Activated CD8-positive, alpha-beta memory T cell treated with anti-CD3 and anti-CD28 coated beads, Interleukin-2, amount 50 U/mL, for 24 hours (primary cell): ENCODE data around the gene ZMYM5.
"Not testable (repeated sequence)": the region's sequence is repeated elsewhere in the genome, so short reads cannot be mapped to it uniquely, and the experiment has no call there.

Experiments used
- DNase-seq: peaks from one replicate; pipeline ENCODE4 v3.0.0-alpha.2; 2020; ENCODE audit errors: extremely low read depth

The ZMYM5 gene

GRCh38 chr13:19822673-19823072 is 40.8 kb downstream of the ZMYM5 start:
- no peak for DNase-seq

GRCh38 chr13:19818223-19818842 is 45.1 kb downstream of the ZMYM5 start:
- no peak for DNase-seq

- no peak for DNase-seq
Observed at GRCh38 chr13:19817510-19818158, 45.8 kb downstream of the ZMYM5 start.

- no peak for DNase-seq
Observed at GRCh38 chr13:19817106-19817505, 46.3 kb downstream of the ZMYM5 start.

- DNase-seq, result not testable (repeated sequence)
Observed at GRCh38 chr13:19815842-19816241, 47.6 kb downstream of the ZMYM5 start.

- no peak for DNase-seq
Observed at GRCh38 chr13:19810996-19811881, 52.2 kb downstream of the ZMYM5 start.

- DNase-seq, result no peak
Observed at GRCh38 chr13:19810151-19810550, 53.3 kb downstream of the ZMYM5 start.

GRCh38 chr13:19805765-19806164 is 57.7 kb downstream of the ZMYM5 start:
- no peak for DNase-seq

GRCh38 chr13:19795956-19796355 is 67.5 kb downstream of the ZMYM5 start:
- DNase-seq, result no peak

- no peak for DNase-seq
Observed at GRCh38 chr13:19794631-19795030, 68.8 kb downstream of the ZMYM5 start.

GRCh38 chr13:19791953-19792537 is 71.4 kb downstream of the ZMYM5 start:
- no peak for DNase-seq

GRCh38 chr13:19782727-19783682 is 80.4 kb downstream of the ZMYM5 start, which contains the start of gene PSPC1:
Gene PSPC1 (minus strand): TSS chr13:19782945. CDS start chr13:19782757, 188 bp downstream.
- DNase-seq, result peak; percentile 80

- peak; percentile 20 for DNase-seq
Observed at GRCh38 chr13:19782049-19782726, 81.3 kb downstream of the ZMYM5 start.

- no peak for DNase-seq
Observed at GRCh38 chr13:19781526-19781925, 81.9 kb downstream of the ZMYM5 start.

- not testable (repeated sequence) for DNase-seq
Observed at GRCh38 chr13:19780753-19781418, 82.6 kb downstream of the ZMYM5 start.
